Measurements from ENCODE around the gene MIA2.

The MIA2 gene

GRCh38 chr14:39393289-39393688 is 159.6 kb downstream of the MIA2 start:
- no peak for DNase-seq

GRCh38 chr14:39395555-39396254 is 162.0 kb downstream of the MIA2 start:
- no peak for DNase-seq

GRCh38 chr14:39396448-39396847 is 162.7 kb downstream of the MIA2 start:
- no peak for DNase-seq

GRCh38 chr14:39398382-39398781 is 164.7 kb downstream of the MIA2 start:
- no peak for DNase-seq

GRCh38 chr14:39406560-39406959 is 172.8 kb downstream of the MIA2 start:
- DNase-seq: no peak

- DNase-seq: no peak
These were observed 182.4 kb downstream of the MIA2 start for GRCh38 chr14:39416072-39416471.

- DNase-seq: peak; percentile 25 to 36
These were observed 183.3 kb downstream of the MIA2 start for GRCh38 chr14:39417014-39417413.

- peak; percentile 25 to 57 for DNase-seq
These were observed 185.6 kb downstream of the MIA2 start for GRCh38 chr14:39419272-39419671.

- DNase-seq: no peak
These were observed 188.5 kb downstream of the MIA2 start for GRCh38 chr14:39422243-39422642.

- DNase-seq: no peak
These were observed 190.1 kb downstream of the MIA2 start for GRCh38 chr14:39423793-39424192.

GRCh38 chr14:39425947-39426346 is 192.2 kb downstream of the MIA2 start:
- DNase-seq: no peak

GRCh38 chr14:39426605-39427004 is 192.9 kb downstream of the MIA2 start:
- DNase-seq: peak; percentile 51 to 60

- DNase-seq: no peak
These were observed 194.4 kb downstream of the MIA2 start for GRCh38 chr14:39428118-39428517.

GRCh38 chr14:39430762-39431415 is 197.2 kb downstream of the MIA2 start:
- DNase-seq: peak; percentile 49 to 59

- peak; percentile 24 to 26 for DNase-seq
These were observed 197.9 kb downstream of the MIA2 start for GRCh38 chr14:39431416-39432178.

- peak; percentile 93 to 95 for DNase-seq
These were observed 198.5 kb downstream of the MIA2 start, which contains the start of gene FBXO33 for GRCh38 chr14:39432179-39432618. TSS of gene FBXO33 (minus strand) at chr14:39432433. CDS start at chr14:39432162, 271 bp downstream.

- DNase-seq: peak; percentile 59 to 61
These were observed 199.1 kb downstream of the MIA2 start for GRCh38 chr14:39432619-39433451.

GRCh38 chr14:39433452-39433813 is 199.7 kb downstream of the MIA2 start:
- no peak for DNase-seq

GRCh38 chr14:39434401-39434800 is 200.7 kb downstream of the MIA2 start:
- no peak for DNase-seq

- DNase-seq: no peak
These were observed 201.5 kb downstream of the MIA2 start for GRCh38 chr14:39435241-39435640.

Measured in Kasumi-1 (cell line).